Measurements from ENCODE around the gene GORASP1. TPM values are rescaled to one million over a fixed set of nuclear protein-coding genes. Genes with fewer than 3 reads are reported as not detected.

Gene GORASP1
- total and polyA plus RNA-seq, 4 donors = 11.8 to 39.4 (median 19.3) TPM

DNA sequence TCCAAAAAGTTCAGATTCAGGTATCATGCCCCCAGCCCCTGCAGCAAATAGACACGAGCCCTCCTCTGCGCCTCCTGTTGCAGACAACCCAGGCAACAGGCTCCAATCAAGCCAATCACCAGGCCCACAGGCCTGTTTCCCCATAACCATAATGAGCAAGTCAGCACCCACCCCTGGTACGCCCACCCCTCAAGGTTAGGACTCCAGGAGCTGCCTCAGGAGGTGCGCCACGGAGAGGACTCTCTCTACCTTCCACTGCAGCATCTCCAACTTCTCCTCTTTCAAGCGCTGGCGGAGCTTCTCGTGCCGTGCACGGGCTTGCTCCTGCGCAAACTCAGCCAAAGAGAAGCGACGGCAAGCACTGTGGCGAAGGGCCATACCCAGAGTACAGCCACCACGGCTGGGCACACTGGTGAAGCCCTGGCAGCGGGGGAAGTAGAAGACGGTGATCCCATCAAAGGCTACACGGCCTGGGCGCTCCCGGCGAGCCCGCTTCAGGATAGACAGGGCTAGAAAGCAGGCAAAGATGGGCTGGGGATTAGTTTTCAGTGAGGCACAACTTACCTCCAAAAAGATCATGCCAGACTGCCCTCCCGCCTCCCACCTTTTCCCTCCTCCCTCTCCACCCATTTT, 37.4 kb upstream of the GORASP1 start:
- DNase-seq (ENCODE audit: low spot score) = peak; percentile 23
- Histone ChIP-seq H3K27me3 (ENCODE audit: control insufficient read depth in 4 of 4, insufficient read depth in 4 of 4, low read length in 3 of 4) (no peaks in the 10 kb centered on the region), H3K4me1 (ENCODE audit: control insufficient read depth in 4 of 4, insufficient read depth in 4 of 4, low read length in 3 of 4) (peaks cover 22 to 62% (median 51%) of the 10 kb centered on the region in 4 donors), H3K36me3 (ENCODE audit: control insufficient read depth in 4 of 4, insufficient read depth in 3 of 4, low read depth in 1 of 4, low read length in 3 of 4) (peaks cover 22 to 57% (median 49%) of the 10 kb centered on the region in 4 donors), H3K27ac (ENCODE audit: low read depth in 1 of 2, low read length in 2 of 2) (no peak overlapping the region), H3K9ac (ENCODE audit: low read depth in 1 of 2, low read length in 2 of 2) (no peak overlapping the region), H3K4me3 (ENCODE audit: low read depth in 1 of 3, low read length in 3 of 3) (no peak overlapping the region), H3K9me3 (ENCODE audit: control insufficient read depth in 4 of 4, low read length in 3 of 4) (no peaks in the 10 kb centered on the region)
- TF ChIP-seq JUND (IDR thresholded peaks at IDR 0.05) = no peak
- TF ChIP-seq FOXA2 (IDR thresholded peaks at IDR 0.05) = no peak
- no peak for TF ChIP-seq ATF3 (IDR thresholded peaks at IDR 0.05)
- no peak for TF ChIP-seq HNF4G (IDR thresholded peaks at IDR 0.05)
- no peak for TF ChIP-seq YY1 (IDR thresholded peaks at IDR 0.05)
- TF ChIP-seq HNF4A (conservative IDR thresholded peaks at IDR 0.05) = no peak
- TF ChIP-seq, protein P1, sequence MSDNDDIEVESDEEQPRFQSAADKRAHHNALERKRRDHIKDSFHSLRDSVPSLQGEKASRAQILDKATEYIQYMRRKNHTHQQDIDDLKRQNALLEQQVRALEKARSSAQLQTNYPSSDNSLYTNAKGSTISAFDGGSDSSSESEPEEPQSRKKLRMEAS (IDR thresholded peaks at IDR 0.05) = no peak
- TF ChIP-seq RXRA (IDR thresholded peaks at IDR 0.05) = no peak
- no peak for TF ChIP-seq FOXA1 (IDR thresholded peaks at IDR 0.05)
- TF ChIP-seq, protein P2, sequence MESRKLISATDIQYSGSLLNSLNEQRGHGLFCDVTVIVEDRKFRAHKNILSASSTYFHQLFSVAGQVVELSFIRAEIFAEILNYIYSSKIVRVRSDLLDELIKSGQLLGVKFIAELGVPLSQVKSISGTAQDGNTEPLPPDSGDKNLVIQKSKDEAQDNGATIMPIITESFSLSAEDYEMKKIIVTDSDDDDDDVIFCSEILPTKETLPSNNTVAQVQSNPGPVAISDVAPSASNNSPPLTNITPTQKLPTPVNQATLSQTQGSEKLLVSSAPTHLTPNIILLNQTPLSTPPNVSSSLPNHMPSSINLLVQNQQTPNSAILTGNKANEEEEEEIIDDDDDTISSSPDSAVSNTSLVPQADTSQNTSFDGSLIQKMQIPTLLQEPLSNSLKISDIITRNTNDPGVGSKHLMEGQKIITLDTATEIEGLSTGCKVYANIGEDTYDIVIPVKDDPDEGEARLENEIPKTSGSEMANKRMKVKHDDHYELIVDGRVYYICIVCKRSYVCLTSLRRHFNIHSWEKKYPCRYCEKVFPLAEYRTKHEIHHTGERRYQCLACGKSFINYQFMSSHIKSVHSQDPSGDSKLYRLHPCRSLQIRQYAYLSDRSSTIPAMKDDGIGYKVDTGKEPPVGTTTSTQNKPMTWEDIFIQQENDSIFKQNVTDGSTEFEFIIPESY (IDR thresholded peaks at IDR 0.05) = no peak
- no peak for TF ChIP-seq NR2F2 (IDR thresholded peaks at IDR 0.05)
- TF ChIP-seq EGR1 (IDR thresholded peaks at IDR 0.05; ENCODE audit: low read depth in 2 of 2) = no peak
- 96% methylated on average over 23 of the region's 23 CpGs for WGBS

GRCh38 chr3:39144095-39144747, 36.8 kb upstream of the GORASP1 start:
- H3K9me3 ChIP-seq (ENCODE audit: control insufficient read depth in 4 of 4, low read length in 3 of 4) = no peaks in the 10 kb centered on the region
- no peak for TF ChIP-seq REST (IDR thresholded peaks at IDR 0.05)
- no peak for TF ChIP-seq JUND (IDR thresholded peaks at IDR 0.05)
- no peak for TF ChIP-seq HNF4A (conservative IDR thresholded peaks at IDR 0.05)
- no peak for TF ChIP-seq EGR1 (IDR thresholded peaks at IDR 0.05; ENCODE audit: low read depth in 2 of 2)
- no peak for TF ChIP-seq RAD21 (IDR thresholded peaks at IDR 0.05)
- no peak for TF ChIP-seq TAF1 (conservative IDR thresholded peaks at IDR 0.05)
- no peak overlapping the region for H3K9ac ChIP-seq (ENCODE audit: low read depth in 1 of 2, low read length in 2 of 2)
- no peak overlapping the region for H3K4me3 ChIP-seq (ENCODE audit: low read depth in 1 of 3, low read length in 3 of 3)
- no peaks in the 10 kb centered on the region for H3K27me3 ChIP-seq (ENCODE audit: control insufficient read depth in 4 of 4, insufficient read depth in 4 of 4, low read length in 3 of 4)
- no peak for DNase-seq (ENCODE audit: low spot score)
- H3K4me1 ChIP-seq (ENCODE audit: control insufficient read depth in 4 of 4, insufficient read depth in 4 of 4, low read length in 3 of 4) = peaks cover 22 to 56% (median 44%) of the 10 kb centered on the region in 4 donors
- H3K36me3 ChIP-seq (ENCODE audit: control insufficient read depth in 4 of 4, insufficient read depth in 3 of 4, low read depth in 1 of 4, low read length in 3 of 4) = peaks cover 22 to 57% (median 49%) of the 10 kb centered on the region in 4 donors
- 91% methylated on average over 20 of the region's 20 CpGs for WGBS
- H3K27ac ChIP-seq (ENCODE audit: low read depth in 1 of 2, low read length in 2 of 2) = no peak overlapping the region
